GM12878 (cell line): Measurements from ENCODE around the gene ARL13A. TPM values are rescaled to one million over a fixed set of nuclear protein-coding genes. Genes with fewer than 3 reads are reported as not detected.

Experiments used
- ATAC-seq: fragments of 200-7000 bp; cut with Tn5 transposase; 3 replicates; pipeline ENCODE4 v1.9.1; 2020; ENCODE audit warnings: mild to moderate bottlenecking, moderate library complexity
- BruUV-seq: library from RNA; stranded (reverse); fragments of 400-500 nt; replicated peaks from 2 replicates; lab custom pipeline; 2021; lab: Mats Ljungman, UMichigan
- CTCF ChIA-PET: fragments of 300-600 bp; sonication (Branson Sonifier 250); formaldehyde crosslinking; extraction: SDS; loops from one replicate; lab custom pipeline; 2021; ENCODE audit warnings: inconsistent platforms; lab: Yijun Ruan, JAX
- POLR2A ChIA-PET: fragments of 350-600 bp; formaldehyde crosslinking; extraction: SDS; loops from one replicate; lab custom pipeline; 2021; ENCODE audit warnings: inconsistent platforms; lab: Charles Lee
- RAD21 ChIA-PET: fragments of 300-600 bp; sonication (Branson Sonifier 250); formaldehyde crosslinking; loops from one replicate; lab custom pipeline; 2023; ENCODE audit warnings: antibody characterized with exemption; ENCODE audit not compliant: unreplicated experiment; lab: Charles Lee
- SMC1A ChIA-PET: fragments of 300-600 bp; sonication (Branson Sonifier 250); formaldehyde crosslinking; loops from one replicate; lab custom pipeline; 2023; ENCODE audit not compliant: unreplicated experiment, uncharacterized antibody; lab: Charles Lee
- DNase-seq: peaks from one replicate; pipeline ENCODE4 v3.0.0-alpha.2; 2011; ENCODE audit warnings: low read depth, low spot score
- FAIRE-seq: peaks from 3 replicates; lab custom pipeline; 2011; peaks lifted over from hg19 to GRCh38; lab: Jason Lieb, UNC
- H2AFZ ChIP-seq: 2 replicates; pipeline ENCODE4 v1.6.0; 2011; ENCODE audit warnings: low read depth, low read length, control low read depth; ENCODE audit not compliant: control insufficient read depth
- H3K27ac ChIP-seq: 2 replicates; pipeline ENCODE4 v1.5.1; 2011; ENCODE audit warnings: control low read depth; ENCODE audit not compliant: control insufficient read depth, insufficient read depth
- H3K27me3 ChIP-seq, 2 experiments: replicated peaks in 1 of 2; 2 replicates each; pipeline versions ENCODE4 v1.6.0 to v1.6.1; 2011; ENCODE audit warnings: low read length in 1 of 2; ENCODE audit not compliant: control insufficient read depth in 2 of 2, insufficient read depth in 2 of 2
- H3K36me3 ChIP-seq, 2 experiments: 2 replicates each; pipeline ENCODE4 v1.5.1; 2011; ENCODE audit warnings: low read length in 1 of 2; ENCODE audit not compliant: control insufficient read depth in 2 of 2, insufficient read depth in 2 of 2
- H3K4me1 ChIP-seq: 2 replicates; pipeline ENCODE4 v1.6.1; 2011; ENCODE audit warnings: mild to moderate bottlenecking, low read length, moderate library complexity, mixed read lengths; ENCODE audit not compliant: control insufficient read depth, insufficient read depth
- H3K4me2 ChIP-seq: 2 replicates; pipeline ENCODE4 v1.6.0; 2011; ENCODE audit warnings: control low read depth; ENCODE audit not compliant: control insufficient read depth, insufficient read depth
- H3K4me3 ChIP-seq: fragments of 200-600 bp; sonication (generic); 2 replicates; pipeline ENCODE4 v1.5.1; 2016
- H3K79me2 ChIP-seq: 2 replicates; pipeline ENCODE4 v1.6.0; 2011; ENCODE audit warnings: low read length; ENCODE audit not compliant: control insufficient read depth, insufficient read depth
- H3K9ac ChIP-seq: 2 replicates; pipeline ENCODE4 v1.8.0; 2011; ENCODE audit warnings: low read length, control low read depth, mixed read lengths; ENCODE audit not compliant: control insufficient read depth, insufficient read depth
- H3K9me3 ChIP-seq: replicated peaks from 3 replicates; pipeline ENCODE4 v1.5.1; 2011; ENCODE audit warnings: mild to moderate bottlenecking, low read length; ENCODE audit not compliant: control insufficient read depth, insufficient read depth
- H4K20me1 ChIP-seq: 2 replicates; pipeline ENCODE4 v1.6.0; 2011; ENCODE audit not compliant: control insufficient read depth, insufficient read depth
- CEBPZ ChIP-seq: fragments of 150-350 bp; IDR thresholded peaks from 2 replicates; pipeline ENCODE4 v1.6.1; 2016; ENCODE audit warnings: low read depth, low read length
- FOXK2 ChIP-seq: fragments of 450-650 bp; IDR thresholded peaks from 2 replicates; pipeline ENCODE4 v1.6.1; 2017; ENCODE audit warnings: mild to moderate bottlenecking, moderate library complexity
- MEF2B ChIP-seq: fragments of 450-650 bp; IDR thresholded peaks from 2 replicates; pipeline ENCODE4 v1.6.1; 2018; ENCODE audit warnings: mild to moderate bottlenecking, moderate library complexity; ENCODE audit not compliant: partially characterized antibody, poor library complexity, severe bottlenecking
- MLLT1 ChIP-seq: fragments of 450-650 bp; IDR thresholded peaks from 2 replicates; pipeline ENCODE4 v1.6.1; 2016; ENCODE audit warnings: mild to moderate bottlenecking
- PML ChIP-seq: IDR thresholded peaks from 2 replicates; pipeline ENCODE4 v1.6.1; 2012; ENCODE audit warnings: low read length, inconsistent platforms
- RB1 ChIP-seq: fragments of 450-650 bp; formaldehyde crosslinking; IDR thresholded peaks from 2 replicates; pipeline ENCODE4 v1.6.1; 2017; ENCODE audit warnings: mild to moderate bottlenecking, borderline replicate concordance
- REST ChIP-seq: IDR thresholded peaks from 2 replicates; pipeline ENCODE4 v1.6.1; 2012; ENCODE audit warnings: mild to moderate bottlenecking, low read depth, low read length
- STAT1 ChIP-seq: fragments of 450-650 bp; conservative IDR thresholded peaks from 2 replicates; pipeline ENCODE4 v1.6.1; 2014; ENCODE audit warnings: antibody characterized with exemption, mild to moderate bottlenecking
- WGBS: methylation state at CpG from one replicate; pipeline ENCODE4 v1.1.6; 2016; ENCODE audit warnings: low lambda C conversion rate; ENCODE audit not compliant: insufficient replicate concordance, insufficient coverage; ENCODE audit errors: missing lambda C conversion rate; 5-methylcytosine and 5-hydroxymethylcytosine counted together
- in situ Hi-C: fragments of 300-500 bp; cut with MboI; formaldehyde crosslinking; loops from 9 replicates; pipeline ENCODE4 v1.14.3; 2018; ENCODE audit warnings: mixed read lengths
- intact Hi-C: fragments of 100-400 bp; cut with micrococcal nuclease; formaldehyde crosslinking; loops from one replicate; pipeline ENCODE4 v1.14.2; 2022; ENCODE audit not compliant: unreplicated experiment
- polyA plus RNA-seq, 11 experiments: library from polyadenylated mRNA; depleted of rRNA in 4 of 11; unstranded in 6 of 11; stranded (reverse) in 5 of 11; fragments of >200 nt; fragmentation: Nextera tagmentation in 4 of 11; fragmentation: Illumina TruSeq in 1 of 11; extraction: Ambion mirVana in 4 of 11; extraction: Trizol in 1 of 11; gene quantifications; 1 replicate in 1 of 11; 2 replicates in 10 of 11; pipeline versions ENCODE4 v1.2.1 to v1.2.3, GENCODE V29; 2011 to 2016; ENCODE audit warnings: inconsistent platforms in 2 of 11, missing spikeins in 2 of 11, low read depth in 1 of 11
- total RNA-seq, 4 experiments: library from RNA; depleted of rRNA in 3 of 4; stranded (reverse); fragments of >200 nt in 3 of 4; fragmentation: Illumina TruSeq in 1 of 4; extraction: Trizol in 1 of 4; gene quantifications; 2 replicates each; pipeline versions ENCODE4 v1.2.1 to v1.2.3, GENCODE V29; 2013 to 2021
- TF ChIP-seq, protein P1 (sequence below): fragments of 450-650 bp; IDR thresholded peaks from 2 replicates; pipeline ENCODE4 v1.6.1; 2018; ENCODE audit warnings: borderline replicate concordance, mild to moderate bottlenecking; ENCODE audit not compliant: partially characterized antibody

ARL13A gene
- total and polyA plus RNA-seq, 10 of the 15 experiments (the other 5 are each of a cell fraction or from before 2014, with no cell fraction given) = not detected

DNA sequence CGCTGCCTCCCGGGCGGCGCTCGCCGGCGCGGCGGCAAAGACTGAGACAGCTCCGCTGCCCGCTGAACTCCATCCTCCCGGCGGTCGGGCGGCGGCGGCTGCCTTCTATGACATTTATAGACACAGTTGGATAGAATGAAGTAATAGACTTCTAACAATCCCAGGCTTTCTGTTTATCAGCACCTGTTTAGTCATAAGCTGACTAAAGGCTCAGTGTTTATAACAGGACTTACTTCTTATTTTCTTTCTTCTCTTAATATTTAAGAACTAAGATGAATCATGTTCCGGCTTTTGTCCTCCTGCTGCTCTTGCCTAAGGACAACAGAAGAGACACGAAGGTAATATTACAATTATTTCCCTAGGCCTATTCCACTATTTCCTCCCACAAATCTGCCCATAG is 3.9 kb downstream of the ARL13A start:
- no peaks in the 10 kb centered on the region for H4K20me1 ChIP-seq
- in situ Hi-C loops = no loop called here
- no peaks in the 10 kb centered on the region for H3K36me3 ChIP-seq
- no peak overlapping the region for H3K4me3 ChIP-seq
- H3K4me1 ChIP-seq = no peaks in the 10 kb centered on the region
- ATAC-seq (no peak), DNase-seq (no peak), FAIRE-seq (no peak)
- 92% methylated on average over 10 of the region's 19 CpGs for WGBS
- no peaks in the 10 kb centered on the region for H3K79me2 ChIP-seq
- no peak overlapping the region for H2AFZ ChIP-seq
- POLR2A ChIA-PET = no interaction called here
- SMC1A ChIA-PET = no interaction called here
- RAD21 ChIA-PET = no interaction called here
- CTCF ChIA-PET = no interaction called here
- H3K27ac ChIP-seq = no peak overlapping the region
- intact Hi-C loops = no loop called here
- no peak overlapping the region for H3K4me2 ChIP-seq
- no peaks in the 10 kb centered on the region for H3K9me3 ChIP-seq
- H3K9ac ChIP-seq = no peak overlapping the region
- H3K27me3 ChIP-seq = no peaks in the 10 kb centered on the region
- BruUV-seq = no TSS peak
- TF ChIP-seq MLLT1 = no peak
- no peak for TF ChIP-seq RB1
- TF ChIP-seq CEBPZ = no peak
- no peak for TF ChIP-seq REST
- TF ChIP-seq MEF2B = no peak
- TF ChIP-seq STAT1 = no peak
- TF ChIP-seq FOXK2 = no peak
- no peak for TF ChIP-seq PML
- TF ChIP-seq, protein P1, sequence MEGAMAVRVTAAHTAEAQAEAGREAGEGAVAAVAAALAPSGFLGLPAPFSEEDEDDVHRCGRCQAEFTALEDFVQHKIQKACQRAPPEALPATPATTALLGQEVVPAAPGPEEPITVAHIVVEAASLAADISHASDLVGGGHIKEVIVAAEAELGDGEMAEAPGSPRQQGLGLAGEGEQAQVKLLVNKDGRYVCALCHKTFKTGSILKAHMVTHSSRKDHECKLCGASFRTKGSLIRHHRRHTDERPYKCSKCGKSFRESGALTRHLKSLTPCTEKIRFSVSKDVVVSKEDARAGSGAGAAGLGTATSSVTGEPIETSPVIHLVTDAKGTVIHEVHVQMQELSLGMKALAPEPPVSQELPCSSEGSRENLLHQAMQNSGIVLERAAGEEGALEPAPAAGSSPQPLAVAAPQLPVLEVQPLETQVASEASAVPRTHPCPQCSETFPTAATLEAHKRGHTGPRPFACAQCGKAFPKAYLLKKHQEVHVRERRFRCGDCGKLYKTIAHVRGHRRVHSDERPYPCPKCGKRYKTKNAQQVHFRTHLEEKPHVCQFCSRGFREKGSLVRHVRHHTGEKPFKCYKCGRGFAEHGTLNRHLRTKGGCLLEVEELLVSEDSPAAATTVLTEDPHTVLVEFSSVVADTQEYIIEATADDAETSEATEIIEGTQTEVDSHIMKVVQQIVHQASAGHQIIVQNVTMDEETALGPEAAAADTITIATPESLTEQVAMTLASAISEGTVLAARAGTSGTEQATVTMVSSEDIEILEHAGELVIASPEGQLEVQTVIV = no peak
